B cell (primary cell): ENCODE results near the gene APOH. TPM values are rescaled to one million over a fixed set of nuclear protein-coding genes. Genes with fewer than 3 reads are reported as not detected.

ENCODE experiments used
- ATAC-seq: fragments of 200-7000 bp; cut with Tn5 transposase; one replicate; pipeline ENCODE4 v1.10.0; 2021; ENCODE audit warnings: low read depth, mild to moderate bottlenecking, moderate number of reproducible peaks, moderate library complexity
- CTCF ChIA-PET: fragments of 350-600 bp; sonication (Branson Sonifier 250); formaldehyde crosslinking; loops from one replicate; lab custom pipeline; 2021; ENCODE audit warnings: antibody characterized with exemption, inconsistent platforms; lab: Charles Lee
- POLR2A ChIA-PET: fragments of 350-600 bp; sonication (Branson Sonifier 250); formaldehyde crosslinking; loops from one replicate; lab custom pipeline; 2021; ENCODE audit warnings: antibody characterized with exemption; lab: Charles Lee
- DNase-seq: peaks from one replicate; pipeline ENCODE4 v3.0.0; 2013
- H2AFZ ChIP-seq: 2 replicates; pipeline ENCODE4 v1.6.1; 2012; ENCODE audit warnings: mild to moderate bottlenecking, low read depth, low read length; ENCODE audit not compliant: insufficient read depth, poor library complexity, severe bottlenecking
- H3K27ac ChIP-seq, 2 donors: 1 replicate in 1 of 2; 2 replicates in 1 of 2; pipeline ENCODE4 v1.5.1; 2012 to 2013; ENCODE audit warnings: low read length in 2 of 2, mild to moderate bottlenecking in 2 of 2, moderate library complexity in 1 of 2
- H3K27me3 ChIP-seq, 4 experiments: fragments of 200-600 bp in 1 of 4; sonication (generic) in 1 of 4; replicated peaks in 1 of 4; 1 replicate in 2 of 4; 2 replicates in 2 of 4; pipeline versions ENCODE4 v1.6.1 to v1.7.0; 2013 to 2016; ENCODE audit warnings: low read length in 3 of 4, mild to moderate bottlenecking in 2 of 4, mixed read lengths in 1 of 4, moderate library complexity in 1 of 4; ENCODE audit not compliant: insufficient read depth in 4 of 4, control insufficient read depth in 3 of 4; ENCODE audit errors: control extremely low read depth in 1 of 4
- H3K36me3 ChIP-seq, 2 experiments: replicated peaks in 1 of 2; 1 replicate in 1 of 2; 2 replicates in 1 of 2; pipeline versions ENCODE4 v1.6.1 to v1.7.1; 2013; ENCODE audit warnings: low read length in 1 of 2; ENCODE audit not compliant: insufficient read depth in 2 of 2, control insufficient read depth in 1 of 2; ENCODE audit errors: control extremely low read depth in 1 of 2, extremely low read depth in 1 of 2
- H3K4me1 ChIP-seq, 2 donors: fragments of 200-600 bp in 1 of 2; sonication (generic) in 1 of 2; 1 replicate in 1 of 2; 2 replicates in 1 of 2; pipeline versions ENCODE4 v1.5.1 to v1.6.1; 2013 to 2017; ENCODE audit warnings: low read length in 2 of 2; ENCODE audit not compliant: control insufficient read depth in 2 of 2, insufficient read depth in 2 of 2
- H3K4me2 ChIP-seq: replicated peaks from 2 replicates; pipeline ENCODE3; 2012; ENCODE audit warnings: mild to moderate bottlenecking, low read depth, low read length; ENCODE audit not compliant: poor library complexity, severe bottlenecking
- H3K4me3 ChIP-seq, 5 experiments: fragments of 200-600 bp in 1 of 5; sonication (generic) in 1 of 5; 1 replicate in 3 of 5; 2 replicates in 2 of 5; pipeline versions ENCODE4 v1.5.1 to v1.7.0; 2011 to 2016; ENCODE audit warnings: low read length in 4 of 5, mild to moderate bottlenecking in 4 of 5, low read depth in 2 of 5, control low read depth in 1 of 5, moderate library complexity in 1 of 5; ENCODE audit not compliant: insufficient read depth in 1 of 5; ENCODE audit errors: control extremely low read depth in 1 of 5, extremely low read depth in 1 of 5
- H3K79me2 ChIP-seq: fragments of 200-600 bp; sonication (generic); one replicate; pipeline ENCODE4 v1.6.0; 2016; ENCODE audit warnings: low read length; ENCODE audit not compliant: control insufficient read depth, insufficient read depth
- H3K9ac ChIP-seq: fragments of 200-600 bp; sonication (generic); 2 replicates; pipeline ENCODE4 v1.6.1; 2017; ENCODE audit warnings: mild to moderate bottlenecking, low read length, moderate library complexity
- H3K9me3 ChIP-seq, 3 donors: one replicate each; pipeline versions ENCODE4 v1.6.1 to v1.7.1; 2013; ENCODE audit warnings: low read length in 2 of 3; ENCODE audit not compliant: control insufficient read depth in 2 of 3, insufficient read depth in 1 of 3; ENCODE audit errors: control extremely low read depth in 1 of 3
- H4K20me1 ChIP-seq: 2 replicates; pipeline ENCODE4 v1.6.0; 2012; ENCODE audit warnings: mild to moderate bottlenecking, low read length; ENCODE audit not compliant: insufficient read depth, control insufficient read depth, poor library complexity, severe bottlenecking
- H3K27ac Mint-ChIP-seq: one replicate; pipeline ENCODE4 v1.8.0; 2021; ENCODE audit warnings: mixed read lengths
- H3K27me3 Mint-ChIP-seq: one replicate; pipeline ENCODE4 v1.8.0; 2021; ENCODE audit warnings: mixed read lengths
- H3K4me1 Mint-ChIP-seq: one replicate; pipeline ENCODE4 v1.8.0; 2021; ENCODE audit warnings: mixed read lengths
- H3K4me3 Mint-ChIP-seq: one replicate; pipeline ENCODE4 v1.8.0; 2021; ENCODE audit warnings: mixed read lengths
- H3K9me3 Mint-ChIP-seq: one replicate; pipeline ENCODE4 v1.8.0; 2022; ENCODE audit warnings: mixed read lengths; ENCODE audit not compliant: insufficient read depth
- CTCF ChIP-seq: fragments of 200-600 bp; IDR thresholded peaks from one replicate; pipeline ENCODE4 v1.8.0; 2022; ENCODE audit warnings: antibody characterized with exemption, mild to moderate bottlenecking
- EZH2 ChIP-seq: IDR thresholded peaks from 2 replicates; pipeline ENCODE4 v1.6.1; 2012; ENCODE audit warnings: borderline replicate concordance, low read depth, mild to moderate bottlenecking, moderate library complexity, low read length; ENCODE audit not compliant: insufficient read depth, poor library complexity, severe bottlenecking
- WGBS: methylation state at CpG from one replicate; pipeline ENCODE4 v1.1.5; 2013; ENCODE audit warnings: missing lambda C conversion rate; ENCODE audit not compliant: insufficient coverage; 5-methylcytosine and 5-hydroxymethylcytosine counted together
- intact Hi-C: fragments of 100-400 bp; cut with micrococcal nuclease; formaldehyde crosslinking; loops from one replicate; pipeline ENCODE4 v1.10.0; 2022
- polyA plus RNA-seq: library from polyadenylated mRNA; depleted of rRNA; stranded (reverse); fragments of >200 nt; gene quantifications from 2 replicates; pipeline ENCODE4 v1.2.3, GENCODE V29; 2012
- total RNA-seq, 2 donors: library from RNA; stranded (reverse); fragments of 120-200 nt in 1 of 2; gene quantifications; 1 replicate in 1 of 2; 2 replicates in 1 of 2; pipeline versions ENCODE4 v1.2.3 to v1.2.4, GENCODE V29; 2013 to 2022

APOH gene
- total and polyA plus RNA-seq, 2 donors (not counting 1 experiment from before 2014, with no cell fraction given) = not detected

- intact Hi-C loops = no loop called here
- Mint-ChIP-seq H3K27ac (no peak overlapping the region), H3K4me1 (no peaks in the 10 kb centered on the region), H3K4me3 (no peak overlapping the region), H3K27me3 (no peaks in the 10 kb centered on the region), H3K9me3 (no peaks in the 10 kb centered on the region)
- DNase-seq (no peak), ATAC-seq (no peak)
- no peaks in the 10 kb centered on the region for H3K4me1 ChIP-seq
- TF ChIP-seq EZH2 (no peak), CTCF (no peak)
- no peak overlapping the region for H3K9ac ChIP-seq
- H3K4me2 ChIP-seq = no peak overlapping the region
- H3K27ac ChIP-seq = no peak overlapping the region
- no peaks in the 10 kb centered on the region for H3K36me3 ChIP-seq
- H3K79me2 ChIP-seq = no peaks in the 10 kb centered on the region
- CTCF ChIA-PET = no interaction called here
- no peaks in the 10 kb centered on the region for H4K20me1 ChIP-seq
- no peak overlapping the region for H3K4me3 ChIP-seq
- H2AFZ ChIP-seq = no peak overlapping the region
- no peaks in the 10 kb centered on the region for H3K9me3 ChIP-seq
- no peaks in the 10 kb centered on the region for H3K27me3 ChIP-seq
- POLR2A ChIA-PET = no interaction called here
Observed at GRCh38 chr17:66177048-66177447, 52.2 kb downstream of the APOH start.

GRCh38 chr17:66175892-66176291, 53.3 kb downstream of the APOH start:
- no peak overlapping the region for H3K27ac Mint-ChIP-seq
- H3K27me3 Mint-ChIP-seq = no peaks in the 10 kb centered on the region
- Histone ChIP-seq H3K4me2 (no peak overlapping the region), H3K27me3 (no peaks in the 10 kb centered on the region), H3K36me3 (no peaks in the 10 kb centered on the region), H4K20me1 (no peaks in the 10 kb centered on the region), H3K9ac (no peak overlapping the region), H3K4me1 (no peaks in the 10 kb centered on the region), H3K79me2 (no peaks in the 10 kb centered on the region), H3K27ac (no peak overlapping the region), H3K9me3 (no peaks in the 10 kb centered on the region), H2AFZ (no peak overlapping the region), H3K4me3 (no peak overlapping the region)
- no CpG with 5 or more reads among the region's 1 CpG for WGBS
- no peaks in the 10 kb centered on the region for H3K9me3 Mint-ChIP-seq
- ATAC-seq (no peak), DNase-seq (no peak)
- no peaks in the 10 kb centered on the region for H3K4me1 Mint-ChIP-seq
- intact Hi-C loops = no loop called here
- ChIA-PET CTCF (interaction anchor here (1.1 kb wide), 1 partner anchor 10 kb away, joined by 4 read pairs; no protein-coding TSS in a partner anchor), POLR2A (no interaction called here)
- H3K4me3 Mint-ChIP-seq = no peak overlapping the region
- TF ChIP-seq EZH2 = no peak
